ENCODE data around the gene LRMDA. TPM values are rescaled to one million over a fixed set of nuclear protein-coding genes. Genes with fewer than 3 reads are reported as not detected.

LRMDA gene
- total and polyA plus RNA-seq, 2 of the 8 experiments (the other 6 are each of a cell fraction or from before 2014, with no cell fraction given) = 0.86 to 2.8 TPM

- Histone ChIP-seq H3K27ac (ENCODE audit: low read depth, low read length) (no peak overlapping the region), H2BK20ac (ENCODE audit: low read length) (no peak overlapping the region), H3K36me3 (ENCODE audit: control insufficient read depth in 2 of 4, insufficient read depth in 4 of 4, low read length in 3 of 4) (no peaks in the 10 kb centered on the region; a peak in 1 of 8 replicates), H3K23me2 (ENCODE audit: low read depth, low read length) (no peaks in the 10 kb centered on the region), H2AK5ac (ENCODE audit: low read depth, low read length) (no peak overlapping the region), H4K8ac (ENCODE audit: extremely low read depth, insufficient read depth, low read length) (no peak overlapping the region), H3K56ac (replicated peaks; ENCODE audit: insufficient read length, low read depth, low read length) (no peak overlapping the region), H3K9ac (replicated peaks in 1 of 4; ENCODE audit: extremely low read depth in 1 of 4, low read depth in 3 of 4, low read length in 3 of 4) (no peak overlapping the region), H4K91ac (replicated peaks; ENCODE audit: insufficient read length, low read length) (no peak overlapping the region), H3K18ac (ENCODE audit: extremely low read depth, low read length) (no peak overlapping the region), H3K4me1 (replicated peaks in 1 of 4; ENCODE audit: control insufficient read depth in 3 of 4, insufficient read depth in 4 of 4, low read length in 3 of 4) (peaks cover 0 to 3% (median 0%) of the 10 kb centered on the region in 4 experiments; a peak in 1 of 7 replicates), H3K9me3 (ENCODE audit: insufficient read depth in 2 of 2, low read depth in 1 of 2, low read length in 1 of 2) (peaks cover 0 to 20% of the 10 kb centered on the region in 2 experiments; a peak in 2 of 4 replicates), H3K4me2 (ENCODE audit: insufficient read depth in 1 of 2, low read depth in 2 of 2, low read length in 2 of 2) (no peak overlapping the region), H3K79me1 (ENCODE audit: low read depth, low read length) (no peaks in the 10 kb centered on the region), H3K4me3 (ENCODE audit: extremely low read depth in 1 of 4, insufficient read depth in 2 of 4, low read depth in 3 of 4, low read length in 4 of 4) (no peak overlapping the region), H4K20me1 (replicated peaks in 1 of 2; ENCODE audit: control insufficient read depth in 1 of 2, insufficient read depth in 2 of 2, low read length in 2 of 2) (no peaks in the 10 kb centered on the region), H2BK15ac (ENCODE audit: low read length) (no peak overlapping the region), H2BK120ac (replicated peaks; ENCODE audit: low read depth, low read length) (no peak overlapping the region), H2BK5ac (ENCODE audit: low read depth, low read length) (no peak overlapping the region), H4K5ac (ENCODE audit: insufficient read length, low read depth, low read length) (no peak overlapping the region), H2BK12ac (ENCODE audit: low read depth, low read length) (no peak overlapping the region; the same call in 1 of the 2 replicates), H3K14ac (ENCODE audit: insufficient read length) (no peak overlapping the region), H3K23ac (ENCODE audit: insufficient read length) (no peak overlapping the region), H3K79me2 (ENCODE audit: control insufficient read depth in 1 of 2, insufficient read depth in 2 of 2, low read length in 2 of 2) (no peaks in the 10 kb centered on the region), H2AFZ (ENCODE audit: low read length) (no peak overlapping the region), H3K27me3 (replicated peaks in 1 of 4; ENCODE audit: control insufficient read depth in 3 of 4, extremely low read depth in 1 of 4, insufficient read depth in 3 of 4, low read length in 3 of 4) (no peaks in the 10 kb centered on the region), H3K4ac (replicated peaks; ENCODE audit: insufficient read length, low read depth, low read length) (no peak overlapping the region)
- TF ChIP-seq ZNF274 (IDR thresholded peaks at IDR 0.05; ENCODE audit: borderline replicate concordance, extremely low read depth, low read length) (no peak), POLR2A (IDR thresholded peaks at IDR 0.05; ENCODE audit: control extremely low read depth in 1 of 2, low read depth in 2 of 2, low read length in 2 of 2) (no peak), JUN (IDR thresholded peaks at IDR 0.05; ENCODE audit: low read depth, low read length) (no peak), RFX5 (IDR thresholded peaks at IDR 0.05; ENCODE audit: borderline replicate concordance, low read depth, low read length) (no peak), HDAC6 (IDR thresholded peaks at IDR 0.05; ENCODE audit: low read depth, low read length) (no peak), FOSL1 (IDR thresholded peaks at IDR 0.05; ENCODE audit: insufficient read depth, low read depth, low read length) (no peak), SUZ12 (IDR thresholded peaks at IDR 0.05; ENCODE audit: low read length) (no peak), KDM4A (IDR thresholded peaks at IDR 0.05; ENCODE audit: low read depth, low read length, severe bottlenecking) (no peak), BACH1 (IDR thresholded peaks at IDR 0.05; ENCODE audit: low read length) (no peak), RXRA (IDR thresholded peaks at IDR 0.05; ENCODE audit: insufficient read depth, low read depth, low read length) (no peak)
- TF ChIP-seq, protein P1, sequence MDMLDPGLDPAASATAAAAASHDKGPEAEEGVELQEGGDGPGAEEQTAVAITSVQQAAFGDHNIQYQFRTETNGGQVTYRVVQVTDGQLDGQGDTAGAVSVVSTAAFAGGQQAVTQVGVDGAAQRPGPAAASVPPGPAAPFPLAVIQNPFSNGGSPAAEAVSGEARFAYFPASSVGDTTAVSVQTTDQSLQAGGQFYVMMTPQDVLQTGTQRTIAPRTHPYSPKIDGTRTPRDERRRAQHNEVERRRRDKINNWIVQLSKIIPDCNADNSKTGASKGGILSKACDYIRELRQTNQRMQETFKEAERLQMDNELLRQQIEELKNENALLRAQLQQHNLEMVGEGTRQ (IDR thresholded peaks at IDR 0.05; ENCODE audit: low read length) = no peak
- TF ChIP-seq, protein P2, sequence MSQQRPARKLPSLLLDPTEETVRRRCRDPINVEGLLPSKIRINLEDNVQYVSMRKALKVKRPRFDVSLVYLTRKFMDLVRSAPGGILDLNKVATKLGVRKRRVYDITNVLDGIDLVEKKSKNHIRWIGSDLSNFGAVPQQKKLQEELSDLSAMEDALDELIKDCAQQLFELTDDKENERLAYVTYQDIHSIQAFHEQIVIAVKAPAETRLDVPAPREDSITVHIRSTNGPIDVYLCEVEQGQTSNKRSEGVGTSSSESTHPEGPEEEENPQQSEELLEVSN (IDR thresholded peaks at IDR 0.05) = no peak
- ChIA-PET CTCF (ENCODE audit: partially characterized antibody) (interaction anchor here (1.2 to 2.1 kb wide), 2 partner anchors 10 kb away, joined by 3 to 5 read pairs; no protein-coding TSS in a partner anchor), POLR2A (ENCODE audit: partially characterized antibody) (no interaction called here)
- FAIRE-seq (no peak), DNase-seq (ENCODE audit: low read depth in 1 of 2, low spot score in 2 of 2) (no peak)
- 89% methylated on average over 3 of the region's 3 CpGs; no CpG with 5 or more reads in 1 of the 2 experiments for WGBS, 2 experiments (ENCODE audit: extremely low coverage in 1 of 2, insufficient coverage in 1 of 2, insufficient read length in 1 of 2, insufficient replicate concordance in 2 of 2, low coverage in 1 of 2, low lambda C conversion rate in 2 of 2, missing lambda C conversion rate in 1 of 2)
These were observed 322.2 kb downstream of the LRMDA start for GRCh38 chr10:75753621-75754020.
